NB4 (cell line): ENCODE data around the gene YARS1.

Source experiments
- POLR2A ChIP-seq: IDR thresholded peaks from 2 replicates; pipeline ENCODE4 v1.6.1; 2011; ENCODE audit warnings: mild to moderate bottlenecking; ENCODE audit not compliant: insufficient read length; ENCODE audit errors: extremely low read depth
- TF ChIP-seq, protein P1 (sequence below): IDR thresholded peaks from one replicate; pipeline ENCODE4 v1.5.1; 2012; ENCODE audit warnings: low read depth, low read length
- TF ChIP-seq, protein P2 (sequence below): IDR thresholded peaks from 2 replicates; pipeline ENCODE4 v1.6.1; 2011; ENCODE audit warnings: low read depth, low read length

DNA sequence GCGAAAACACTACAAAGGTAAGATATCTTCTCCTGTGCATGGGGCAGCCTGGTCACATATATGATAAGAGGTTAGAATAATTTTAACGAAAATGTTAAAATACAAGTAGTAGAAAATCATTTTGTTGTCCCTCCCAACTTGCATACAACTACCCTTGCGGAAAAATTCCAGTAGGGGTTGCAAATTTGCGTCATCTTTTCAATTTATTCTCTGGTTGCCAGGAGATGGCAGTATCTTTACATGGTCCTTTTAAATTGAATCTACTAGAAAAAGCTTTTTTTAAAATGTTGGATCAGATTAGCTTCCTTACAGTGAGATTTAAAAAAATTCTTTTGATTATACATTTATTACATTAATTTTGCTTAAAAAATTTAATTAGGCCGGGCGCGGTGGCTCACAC lies 11.2 kb upstream of the YARS1 start:
- TF ChIP-seq POLR2A = no peak
- TF ChIP-seq, protein P1, sequence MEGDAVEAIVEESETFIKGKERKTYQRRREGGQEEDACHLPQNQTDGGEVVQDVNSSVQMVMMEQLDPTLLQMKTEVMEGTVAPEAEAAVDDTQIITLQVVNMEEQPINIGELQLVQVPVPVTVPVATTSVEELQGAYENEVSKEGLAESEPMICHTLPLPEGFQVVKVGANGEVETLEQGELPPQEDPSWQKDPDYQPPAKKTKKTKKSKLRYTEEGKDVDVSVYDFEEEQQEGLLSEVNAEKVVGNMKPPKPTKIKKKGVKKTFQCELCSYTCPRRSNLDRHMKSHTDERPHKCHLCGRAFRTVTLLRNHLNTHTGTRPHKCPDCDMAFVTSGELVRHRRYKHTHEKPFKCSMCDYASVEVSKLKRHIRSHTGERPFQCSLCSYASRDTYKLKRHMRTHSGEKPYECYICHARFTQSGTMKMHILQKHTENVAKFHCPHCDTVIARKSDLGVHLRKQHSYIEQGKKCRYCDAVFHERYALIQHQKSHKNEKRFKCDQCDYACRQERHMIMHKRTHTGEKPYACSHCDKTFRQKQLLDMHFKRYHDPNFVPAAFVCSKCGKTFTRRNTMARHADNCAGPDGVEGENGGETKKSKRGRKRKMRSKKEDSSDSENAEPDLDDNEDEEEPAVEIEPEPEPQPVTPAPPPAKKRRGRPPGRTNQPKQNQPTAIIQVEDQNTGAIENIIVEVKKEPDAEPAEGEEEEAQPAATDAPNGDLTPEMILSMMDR = no peak
- TF ChIP-seq, protein P2, sequence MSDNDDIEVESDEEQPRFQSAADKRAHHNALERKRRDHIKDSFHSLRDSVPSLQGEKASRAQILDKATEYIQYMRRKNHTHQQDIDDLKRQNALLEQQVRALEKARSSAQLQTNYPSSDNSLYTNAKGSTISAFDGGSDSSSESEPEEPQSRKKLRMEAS = no peak
